GM19035 (cell line): ENCODE results near the gene CCNL2.
"Not testable (repeated sequence)": the region's sequence is repeated elsewhere in the genome, so short reads cannot be mapped to it uniquely, and the experiment has no call there.

ENCODE experiments used
- ATAC-seq: cut with Tn5 transposase; IDR thresholded peaks from one replicate; pipeline ENCODE4 v1.9.1; 2021; ENCODE audit not compliant: unreplicated experiment

Gene CCNL2

DNA sequence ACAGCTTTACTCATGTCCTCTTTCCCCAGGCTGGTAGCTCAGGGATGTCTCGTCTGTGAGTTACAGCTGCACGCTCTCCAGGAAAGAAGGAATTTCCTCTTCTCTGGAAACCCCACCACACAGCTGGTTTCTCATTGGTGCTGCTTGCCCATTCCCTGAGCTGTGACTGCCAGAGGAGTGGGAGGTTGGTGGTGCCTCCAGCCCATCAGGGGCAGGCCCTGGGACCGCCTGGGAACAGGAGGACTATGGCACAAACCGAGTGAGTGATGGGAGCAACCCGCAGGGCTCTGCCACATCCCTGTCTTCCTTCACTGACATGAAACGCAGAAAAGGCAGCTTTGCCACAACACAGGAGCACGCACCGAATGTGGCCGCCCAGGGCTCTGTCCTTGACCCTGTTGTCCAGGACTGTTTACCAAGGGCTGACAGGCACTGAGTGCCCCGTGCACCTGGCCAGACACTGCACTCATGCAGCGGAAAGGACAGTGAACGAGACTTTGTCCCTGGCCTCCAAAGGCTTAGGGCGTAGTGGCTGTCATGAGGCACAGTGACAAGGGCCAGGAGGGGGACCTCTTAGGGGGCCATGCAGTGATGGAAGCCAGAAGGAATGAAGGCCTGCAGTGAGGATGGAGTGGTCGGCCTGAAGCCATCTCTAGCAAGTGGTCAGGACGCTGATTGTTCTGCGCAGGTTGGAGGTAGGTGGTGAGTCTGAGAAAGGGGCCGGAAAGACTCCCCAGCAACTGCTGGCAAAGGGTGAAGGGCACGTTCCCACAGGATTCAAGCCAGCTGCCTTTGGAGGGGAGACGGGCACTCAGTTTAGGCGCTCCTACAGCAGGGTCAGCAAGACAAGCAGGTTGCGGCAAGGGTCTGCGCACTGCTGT lies 1.7 kb upstream of the CCNL2 start:
- ATAC-seq = no peak

DNA sequence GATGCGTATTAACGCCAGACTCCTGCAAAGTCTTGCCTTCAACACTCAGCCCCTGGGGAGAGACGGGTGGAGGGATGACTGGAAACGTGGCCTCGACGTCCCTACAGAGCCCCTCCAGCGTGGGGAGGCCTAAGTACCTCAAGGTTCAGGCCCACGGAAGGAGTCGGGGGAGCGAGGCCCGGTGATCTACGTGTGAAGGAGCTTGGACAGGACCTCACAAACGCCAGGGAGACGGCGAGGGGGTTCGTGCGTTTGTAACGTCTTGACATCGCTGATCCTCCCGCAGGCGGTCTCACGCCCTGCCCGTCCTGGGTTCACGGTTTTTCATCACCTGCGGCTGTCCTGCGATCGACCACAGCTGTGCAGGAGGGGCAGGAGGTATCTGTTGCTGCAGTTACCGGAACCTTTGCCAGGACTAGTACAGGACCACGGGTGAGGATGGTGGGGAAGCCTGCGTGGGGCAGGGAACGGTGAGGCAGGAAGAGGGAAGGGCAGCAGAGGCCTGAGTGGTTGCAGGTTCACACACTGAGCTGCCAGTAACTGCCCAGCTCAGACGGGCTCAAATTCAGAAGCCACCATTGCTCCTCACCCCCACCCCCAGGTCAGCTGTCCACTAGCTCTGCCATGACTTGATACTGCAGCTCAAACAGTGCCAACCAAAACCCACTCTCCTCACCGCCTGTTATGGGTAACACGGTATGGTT lies 889 bp upstream of the CCNL2 start:
- ATAC-seq = peak; percentile 8

DNA sequence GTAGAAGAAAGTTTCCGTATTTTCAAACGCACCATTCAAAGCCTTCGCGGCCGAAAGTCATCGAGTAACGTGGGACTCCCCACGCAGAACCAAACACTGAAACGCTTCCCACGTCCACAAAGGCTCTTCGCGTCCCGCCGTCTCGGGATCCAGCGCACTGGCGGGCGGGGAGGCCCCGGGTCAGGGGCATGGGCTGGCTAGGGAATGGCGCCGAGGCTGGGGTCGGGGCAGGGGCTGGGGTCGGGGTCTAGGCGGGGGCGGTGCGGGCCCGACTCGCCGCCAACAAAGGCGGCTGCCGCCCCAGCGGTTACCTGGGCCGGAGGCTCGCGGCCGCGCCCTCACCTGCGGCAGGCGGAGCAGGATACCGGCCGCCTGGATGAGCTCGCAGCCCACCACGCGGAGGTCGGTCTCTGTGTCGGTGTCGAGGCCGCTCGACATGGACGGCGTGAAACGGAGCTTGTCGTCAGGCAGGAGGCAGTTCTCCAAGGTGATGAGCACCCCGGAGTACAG lies 403 bp downstream of the CCNL2 start:
- peak; percentile 8 for ATAC-seq

DNA sequence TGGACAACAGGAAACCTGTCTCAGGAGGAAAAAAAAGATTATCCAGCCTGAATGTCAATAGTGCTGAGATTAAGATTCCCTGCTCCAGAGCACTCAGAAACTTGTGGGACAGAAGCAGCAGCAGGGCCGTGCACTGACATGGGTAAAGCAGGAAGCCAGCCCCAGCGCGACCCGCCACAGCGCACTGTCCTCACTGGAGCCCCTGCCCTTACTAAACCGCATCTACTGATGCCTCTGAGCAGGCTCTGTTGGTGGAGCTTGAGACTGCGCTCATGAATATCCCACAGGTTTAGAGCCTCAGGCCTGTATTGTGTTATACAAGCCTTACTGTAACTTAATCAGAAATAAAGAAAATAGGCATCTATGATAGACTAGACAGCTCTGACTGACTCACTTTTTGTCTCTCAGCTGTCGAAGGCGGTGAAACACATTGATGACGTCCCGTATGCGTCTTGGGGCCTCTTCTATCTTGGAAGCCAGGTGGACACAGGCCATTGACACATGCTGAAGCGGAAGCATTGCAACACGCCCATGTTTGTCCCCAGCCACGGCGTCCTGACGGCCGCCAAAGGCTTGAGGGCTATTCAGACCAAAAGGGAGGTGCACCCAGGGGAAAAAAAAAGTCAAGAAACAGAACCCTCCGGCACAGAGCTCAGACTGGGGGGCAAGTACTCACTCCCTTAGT lies 1.2 kb downstream of the CCNL2 start:
- ATAC-seq = no peak

DNA sequence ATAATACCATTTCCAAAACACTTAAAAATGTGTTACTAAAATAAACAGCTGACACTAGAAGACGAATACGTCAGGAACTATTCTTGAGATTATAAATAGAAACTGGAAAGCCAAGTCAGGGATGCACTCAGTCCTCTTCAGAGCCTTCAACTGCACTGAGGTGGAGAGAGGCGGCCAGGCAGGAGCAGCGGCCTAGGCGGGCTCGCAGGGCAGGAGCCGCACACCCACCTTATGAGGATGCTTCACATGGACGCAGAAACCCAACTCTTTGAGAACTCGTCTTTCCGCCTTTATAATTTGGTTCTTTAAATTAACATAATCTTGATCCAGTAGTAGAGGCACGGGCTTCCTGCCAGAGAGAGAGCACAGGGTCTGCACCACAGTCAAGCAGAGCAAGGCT lies 4.0 kb downstream of the CCNL2 start:
- no peak for ATAC-seq

DNA sequence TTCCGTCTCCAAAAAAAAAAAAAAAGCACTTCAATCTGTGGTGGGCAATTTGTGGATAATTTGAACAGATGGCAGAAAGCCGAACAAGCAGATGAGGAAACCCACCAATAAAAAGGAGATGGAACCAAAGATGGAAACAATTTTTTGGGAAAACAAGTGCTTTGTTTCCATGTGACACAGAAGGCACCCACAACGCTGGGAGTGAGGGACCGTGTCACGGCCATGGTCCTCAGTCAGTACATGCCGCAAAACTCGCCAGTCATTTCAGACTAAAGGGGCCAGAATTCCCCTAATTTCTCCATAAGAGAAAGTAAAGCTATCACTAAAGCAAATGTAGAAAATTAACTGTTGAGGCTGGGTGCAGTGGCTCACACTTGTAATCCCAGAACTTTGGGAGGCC lies 5.0 kb downstream of the CCNL2 start:
- ATAC-seq = no peak

DNA sequence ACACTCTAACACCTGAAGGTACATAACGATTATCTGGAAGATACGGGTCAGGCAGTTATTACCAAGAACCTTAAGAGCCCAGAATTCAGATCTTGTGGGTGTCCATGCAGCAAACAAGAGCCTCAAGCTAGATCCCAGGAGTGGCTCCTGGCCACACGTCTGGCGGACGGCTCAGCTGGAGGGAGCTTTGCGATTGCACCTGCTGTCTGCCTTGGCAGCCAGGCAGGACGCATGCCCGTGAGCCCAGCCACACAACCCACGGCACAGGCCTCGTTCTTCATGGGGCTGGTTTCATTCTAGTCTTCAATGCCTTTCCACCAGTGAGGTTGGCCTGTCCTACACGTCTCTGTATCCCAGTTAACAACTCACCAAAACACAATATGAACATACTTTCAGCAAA lies 5.7 kb downstream of the CCNL2 start:
- ATAC-seq = no peak

DNA sequence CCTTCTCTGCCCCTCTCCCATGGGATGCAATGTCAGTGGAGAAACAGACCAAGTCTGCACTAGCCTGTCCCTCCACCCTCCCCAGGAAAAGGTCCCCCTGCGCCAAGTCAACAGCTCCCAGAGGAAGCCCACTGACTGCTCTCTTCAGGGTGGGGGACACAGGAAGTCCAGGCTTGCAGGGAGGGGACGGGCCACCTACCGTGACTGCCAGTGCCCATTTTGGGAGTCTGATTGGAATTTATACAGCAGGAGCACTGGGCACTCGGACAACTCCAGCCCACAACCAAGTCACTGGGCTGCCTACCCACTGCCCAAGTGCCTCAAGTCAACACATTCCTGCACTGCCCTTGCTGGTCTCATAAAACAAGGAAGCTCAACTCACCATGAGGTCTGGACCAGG lies 6.1 kb downstream of the CCNL2 start:
- ATAC-seq = no peak

DNA sequence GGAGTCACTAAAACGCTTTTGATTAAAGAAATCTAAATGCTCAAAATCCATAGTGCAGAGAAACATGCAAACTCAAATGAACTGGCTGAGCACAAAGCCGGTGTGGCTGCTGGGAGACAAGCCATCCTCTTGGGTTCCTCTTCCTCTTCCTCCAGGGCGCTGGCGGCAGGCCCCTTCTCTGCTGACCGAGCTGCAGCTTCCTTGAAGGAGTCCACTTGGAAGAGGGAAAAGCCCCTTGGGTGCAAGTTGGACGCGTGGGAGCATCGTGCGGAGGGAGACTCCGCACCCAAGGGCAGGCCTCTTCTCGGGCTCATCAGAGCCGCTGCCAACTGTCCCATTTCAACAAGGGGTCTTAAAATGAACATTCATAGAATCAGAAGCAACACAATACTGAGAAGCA lies 7.9 kb downstream of the CCNL2 start:
- ATAC-seq = no peak

DNA sequence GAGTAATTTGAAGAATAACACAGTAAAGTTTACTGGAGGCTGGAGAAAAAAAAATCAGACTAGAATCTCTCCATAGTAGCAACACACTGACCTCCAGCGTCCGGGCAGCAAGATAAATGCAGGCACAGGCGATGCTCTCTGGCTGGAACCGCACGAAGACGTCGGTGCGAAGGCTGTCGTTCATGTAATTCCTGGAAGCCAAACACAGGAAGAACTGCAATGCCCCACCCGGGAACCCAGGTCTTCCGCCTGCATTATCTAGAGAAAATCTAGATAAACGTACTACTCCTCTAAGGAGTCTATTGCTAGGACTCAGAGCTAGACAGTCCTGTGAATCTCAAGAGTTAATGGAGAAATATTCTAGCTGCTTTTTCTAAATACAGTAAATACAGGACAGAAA lies 8.5 kb downstream of the CCNL2 start:
- ATAC-seq = no peak

DNA sequence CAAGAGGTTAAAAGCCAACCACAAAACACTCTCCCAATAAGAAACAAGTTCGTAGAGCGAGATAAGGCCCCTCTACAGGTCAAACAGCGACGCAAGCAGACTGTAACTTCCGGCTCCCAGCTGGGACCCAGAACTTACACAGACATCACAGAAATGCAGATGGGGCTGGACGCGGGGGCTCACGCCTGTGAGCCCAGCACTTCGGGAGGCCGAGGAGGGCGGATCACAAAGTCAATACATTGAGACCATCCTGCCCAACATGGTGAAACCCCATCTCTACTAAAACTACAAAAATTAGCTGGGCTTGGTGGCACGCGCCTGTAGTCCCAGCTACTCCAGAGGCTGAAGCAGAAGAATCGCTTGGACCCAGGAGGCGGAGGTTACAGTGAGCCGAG lies 11.1 kb downstream of the CCNL2 start:
- no peak for ATAC-seq

DNA sequence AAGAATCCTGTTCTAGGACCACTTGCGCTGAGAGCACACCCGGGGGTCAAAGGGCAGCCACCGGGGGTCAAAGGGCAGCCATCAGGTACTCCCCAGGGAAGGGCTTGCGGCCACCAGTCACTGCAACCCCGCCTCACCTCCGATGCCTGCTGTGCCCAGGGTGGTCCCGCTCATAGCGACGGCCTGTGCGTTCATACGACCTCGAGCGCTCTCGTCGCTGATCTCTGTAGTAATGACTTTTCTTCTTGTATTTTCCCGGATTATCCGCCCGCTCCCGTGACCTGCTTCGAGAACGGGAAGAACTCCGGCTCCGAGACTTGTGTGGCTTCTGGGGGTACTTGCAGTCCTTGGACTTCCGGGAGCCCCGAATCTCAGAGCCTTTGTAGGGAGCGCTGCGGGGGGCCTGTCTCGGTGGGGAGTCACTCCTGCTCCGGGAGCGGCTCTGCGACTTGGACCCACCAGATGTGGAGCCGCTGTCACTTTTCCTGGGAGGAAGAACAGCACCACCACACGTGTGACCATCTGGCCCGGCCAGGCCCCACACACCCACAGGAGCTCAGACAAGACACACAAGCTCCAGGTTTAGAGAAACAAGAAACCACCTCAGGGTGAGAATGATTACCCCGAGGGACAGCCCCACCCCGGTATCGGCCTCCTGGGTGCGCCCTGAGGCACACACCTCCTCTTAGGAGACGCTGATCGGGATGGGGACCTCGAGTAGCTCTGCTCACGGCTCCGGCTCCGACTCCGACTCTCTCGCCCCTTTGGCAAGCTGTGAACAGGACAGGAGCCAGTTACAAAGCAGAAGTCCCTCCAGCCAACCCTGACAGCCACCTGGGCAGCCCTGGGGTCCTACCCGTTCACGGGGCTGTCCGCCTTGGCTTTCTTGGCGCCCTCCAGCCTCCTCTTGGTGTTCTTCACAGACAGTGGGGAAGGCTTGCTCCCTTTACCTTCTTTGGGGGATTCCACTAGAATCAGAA lies 11.7 kb downstream of the CCNL2 start:
- no peak for ATAC-seq

DNA sequence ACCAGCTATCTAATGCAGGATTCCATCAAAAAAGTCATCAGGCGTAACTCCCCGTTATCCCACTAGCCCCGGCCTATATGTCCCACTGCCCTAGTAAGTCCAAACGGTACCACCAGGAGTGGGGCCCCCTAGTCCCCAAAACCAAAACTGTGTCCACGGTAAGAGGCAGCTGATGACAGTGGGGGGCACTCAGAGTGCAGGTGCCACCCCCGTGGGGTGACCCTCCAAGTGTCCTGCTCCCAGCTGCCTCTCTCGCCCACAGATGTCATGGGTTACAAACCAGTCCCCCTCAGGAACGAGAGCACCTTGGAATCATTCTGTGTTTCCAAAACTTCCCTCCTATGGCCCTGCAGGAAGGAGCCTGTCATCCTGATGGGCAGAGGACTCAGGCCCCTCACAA lies 13.2 kb downstream of the CCNL2 start:
- ATAC-seq = no peak

DNA sequence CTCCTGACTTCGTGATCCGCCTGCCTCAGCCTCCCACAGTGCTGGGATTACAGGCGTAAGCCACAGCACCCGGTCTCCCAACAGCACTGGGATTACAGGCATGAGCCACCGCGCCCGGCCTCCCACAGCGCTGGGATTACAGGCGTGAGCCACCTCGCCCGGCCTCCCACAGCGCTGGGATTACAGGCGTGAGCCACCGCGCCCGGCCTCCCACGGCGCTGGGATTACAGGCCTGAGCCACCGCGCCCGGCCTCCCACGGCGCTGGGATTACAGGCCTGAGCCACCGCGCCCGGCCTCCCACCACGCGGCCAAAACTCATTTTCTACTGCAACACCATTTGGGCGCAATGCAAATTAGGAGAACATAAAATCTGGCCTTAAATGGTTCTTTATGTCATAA lies 13.8 kb downstream of the CCNL2 start:
- ATAC-seq = not testable (repeated sequence)

DNA sequence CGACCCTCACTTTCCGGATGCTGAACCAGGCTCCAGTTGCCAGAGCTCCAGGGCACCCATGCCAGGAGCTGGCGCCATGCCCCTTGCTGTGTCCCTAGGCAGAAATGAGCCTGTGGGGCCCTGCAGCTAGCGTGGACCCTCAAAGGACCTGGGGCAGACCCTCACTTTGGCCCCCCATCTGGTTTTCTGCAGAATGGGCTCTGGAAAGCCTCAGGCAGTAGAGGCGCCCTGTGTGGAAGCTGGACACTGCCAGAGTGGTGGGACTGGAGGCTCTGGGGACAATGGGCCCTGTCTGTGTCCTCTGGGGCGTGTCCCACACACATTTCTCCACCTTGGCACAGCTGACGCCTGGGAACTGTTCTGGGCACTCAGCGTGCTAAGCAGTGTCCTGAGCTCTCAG lies 17.8 kb downstream of the CCNL2 start:
- ATAC-seq = no peak

DNA sequence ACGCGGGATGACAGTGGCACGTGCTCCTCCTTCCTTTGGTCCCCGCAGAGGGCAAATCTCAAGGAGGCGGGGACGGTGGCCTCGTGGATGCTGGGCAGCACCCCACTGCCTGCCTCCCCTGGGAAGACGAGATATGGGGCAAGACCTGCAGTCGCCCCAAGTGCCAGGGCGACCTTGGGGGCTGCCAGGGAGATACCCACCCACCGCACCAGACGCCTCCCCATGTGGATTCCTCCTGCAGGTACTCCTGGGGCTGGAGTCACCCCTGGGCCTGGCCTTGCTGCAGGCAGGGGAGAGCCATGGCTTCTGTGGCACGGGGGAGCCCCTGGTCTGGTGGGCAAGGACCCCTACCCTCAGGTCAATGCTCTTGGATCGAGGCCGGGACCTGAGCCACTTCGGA lies 18.3 kb downstream of the CCNL2 start:
- no peak for ATAC-seq

DNA sequence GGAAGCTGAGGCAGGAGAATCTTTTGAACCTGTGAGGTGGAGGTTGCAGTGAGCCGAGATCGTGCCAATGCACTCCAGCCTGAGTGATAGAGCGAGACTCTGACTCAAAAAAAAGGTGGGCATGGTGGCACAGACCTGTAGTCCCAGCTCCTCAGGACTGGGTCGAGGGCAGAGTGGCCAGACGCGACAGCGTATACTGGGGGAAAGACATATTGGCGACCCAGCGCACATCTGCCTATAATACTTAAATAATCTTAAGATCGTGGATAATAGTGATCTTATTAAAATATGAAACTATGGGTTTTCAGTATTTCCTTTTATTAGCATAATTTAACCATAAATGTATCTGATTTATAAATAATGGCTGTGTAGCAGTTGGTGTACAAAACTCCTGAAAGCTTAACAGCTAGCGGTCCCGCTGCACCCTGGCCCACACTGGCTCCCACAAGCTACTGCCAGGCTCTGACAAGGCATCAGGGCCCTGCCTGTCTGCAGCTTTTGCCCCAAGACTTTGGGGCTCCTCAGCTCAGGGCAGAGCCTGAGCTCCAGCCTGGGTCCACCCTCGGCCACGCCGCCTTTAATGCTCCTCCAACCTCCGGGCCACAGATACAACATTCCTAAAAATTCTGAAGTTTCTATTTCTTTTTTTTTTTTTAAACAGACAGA lies 21.5 kb downstream of the CCNL2 start:
- no peak for ATAC-seq

DNA sequence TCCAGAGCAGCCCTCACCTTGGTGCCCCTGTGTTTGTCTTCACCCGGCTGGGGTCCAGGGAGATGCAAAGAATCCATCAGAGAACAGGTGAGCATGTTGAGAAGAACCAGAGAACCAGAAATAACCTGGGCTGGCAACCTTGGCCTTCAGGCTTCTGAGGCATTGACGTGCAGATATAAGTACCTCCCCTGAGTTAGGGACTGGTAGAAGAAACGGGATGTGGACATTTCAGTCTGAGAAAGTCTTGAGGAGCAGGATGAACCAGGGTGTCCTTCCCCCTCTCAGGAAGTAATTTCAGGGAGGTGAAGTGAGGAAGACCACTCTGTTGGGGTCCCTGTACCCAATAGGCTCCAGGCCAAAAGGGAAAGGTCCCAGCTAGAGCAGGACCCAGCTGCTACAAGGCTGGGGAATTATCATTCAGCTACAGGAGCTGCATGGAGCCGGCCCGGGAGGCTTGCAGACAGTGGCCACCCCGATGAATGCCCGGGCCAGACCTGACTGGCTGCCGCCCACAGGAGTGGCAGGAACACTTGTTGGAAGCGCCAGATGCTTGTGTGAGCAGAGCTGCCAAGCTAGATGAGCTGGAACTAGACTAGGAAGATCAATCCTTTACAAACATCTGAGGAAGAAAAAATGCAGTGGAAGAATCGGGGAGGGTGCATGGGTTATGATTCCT lies 22.4 kb downstream of the CCNL2 start:
- ATAC-seq = no peak

DNA sequence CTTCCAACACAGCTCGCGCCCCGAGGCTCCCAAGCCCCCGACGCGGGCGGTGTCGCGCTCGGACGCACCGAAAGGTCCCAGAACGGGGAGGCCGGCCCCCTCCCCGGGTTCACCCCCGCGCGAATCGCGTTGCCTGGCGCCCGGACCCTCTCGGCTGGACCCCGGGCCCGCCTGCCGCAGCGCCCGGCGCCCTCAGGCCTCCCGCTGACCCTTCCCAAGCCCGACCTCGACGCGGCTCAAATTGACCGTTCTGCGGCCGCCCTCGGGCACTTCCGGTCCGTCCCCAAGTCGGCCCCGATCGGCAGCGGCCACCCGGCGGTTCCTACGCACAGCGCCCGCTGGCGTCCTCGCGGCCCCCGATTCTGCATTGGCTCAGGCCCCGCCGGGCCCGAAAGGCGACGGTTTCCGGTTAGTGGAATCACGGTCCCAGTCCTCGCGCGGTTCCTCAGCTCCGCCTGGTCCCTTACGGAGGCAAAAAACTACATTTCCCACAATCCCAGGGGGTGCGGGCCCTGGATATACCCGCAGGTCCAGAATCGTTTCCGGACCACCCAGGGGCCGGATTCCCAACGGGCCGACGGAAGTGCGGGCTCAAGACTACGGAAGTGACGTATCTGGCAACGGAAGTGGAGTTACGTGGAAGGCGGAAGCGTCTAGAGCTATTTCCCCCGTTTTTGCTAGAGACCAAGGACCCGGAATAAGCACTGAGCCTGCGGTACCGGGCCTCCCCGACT lies 24.0 kb downstream of the CCNL2 start, which contains the start of gene AURKAIP1:
Gene AURKAIP1, minus strand, starts transcription at position 279 of the 734 bp plus-strand sequence. CDS start 451 bp downstream, outside the sequence.
- peak; percentile 89 for ATAC-seq
